Measurements from ENCODE around the gene HPS4. TPM values are rescaled to one million over a fixed set of nuclear protein-coding genes. Genes with fewer than 3 reads are reported as not detected.
"Not testable (repeated sequence)": the region's sequence is repeated elsewhere in the genome, so short reads cannot be mapped to it uniquely, and the experiment has no call there.

HPS4 gene
- total RNA-seq, 1 donor from 2014 or later, result 8.3 TPM

DNA sequence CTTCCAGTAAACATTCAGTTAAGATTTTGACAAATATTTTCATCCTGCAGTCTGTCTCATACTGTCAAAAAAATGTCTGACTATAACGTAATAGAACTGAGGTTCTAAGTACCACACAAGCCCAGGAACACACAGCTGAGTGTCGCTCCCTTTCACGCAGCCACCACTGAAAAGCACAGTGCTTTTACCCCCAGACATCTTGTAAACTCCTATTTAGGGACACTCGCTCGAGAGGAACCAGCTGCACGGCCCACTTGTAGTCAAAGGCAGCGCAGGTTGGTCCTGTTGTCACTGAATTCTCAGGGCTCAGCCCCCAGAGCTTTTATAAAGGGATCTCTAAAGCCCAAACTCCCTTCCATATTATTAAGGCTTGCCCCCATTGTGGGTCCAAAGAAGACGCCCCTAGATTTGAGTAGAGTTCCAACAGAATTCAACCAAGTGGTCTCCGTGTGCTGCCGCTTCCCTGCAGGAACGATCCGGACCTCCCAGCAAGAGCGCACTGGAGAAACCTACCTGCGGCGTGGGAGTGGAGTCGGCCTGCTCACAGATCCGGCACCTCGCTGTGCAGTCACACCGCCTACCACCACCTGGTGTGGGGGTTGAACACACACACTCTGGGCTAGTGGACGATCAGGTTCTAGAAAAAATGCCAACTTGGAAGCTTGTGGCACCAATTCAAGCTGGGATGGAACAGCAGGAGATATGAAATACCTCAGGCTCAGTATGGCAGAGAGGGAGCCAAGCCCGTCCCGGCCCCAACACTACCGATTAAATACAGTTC lies 31.2 kb downstream of the HPS4 start:
- ATAC-seq (ENCODE audit: poor library complexity), result no peak
- intact Hi-C loops (cut with DNase I), result no loop called here

DNA sequence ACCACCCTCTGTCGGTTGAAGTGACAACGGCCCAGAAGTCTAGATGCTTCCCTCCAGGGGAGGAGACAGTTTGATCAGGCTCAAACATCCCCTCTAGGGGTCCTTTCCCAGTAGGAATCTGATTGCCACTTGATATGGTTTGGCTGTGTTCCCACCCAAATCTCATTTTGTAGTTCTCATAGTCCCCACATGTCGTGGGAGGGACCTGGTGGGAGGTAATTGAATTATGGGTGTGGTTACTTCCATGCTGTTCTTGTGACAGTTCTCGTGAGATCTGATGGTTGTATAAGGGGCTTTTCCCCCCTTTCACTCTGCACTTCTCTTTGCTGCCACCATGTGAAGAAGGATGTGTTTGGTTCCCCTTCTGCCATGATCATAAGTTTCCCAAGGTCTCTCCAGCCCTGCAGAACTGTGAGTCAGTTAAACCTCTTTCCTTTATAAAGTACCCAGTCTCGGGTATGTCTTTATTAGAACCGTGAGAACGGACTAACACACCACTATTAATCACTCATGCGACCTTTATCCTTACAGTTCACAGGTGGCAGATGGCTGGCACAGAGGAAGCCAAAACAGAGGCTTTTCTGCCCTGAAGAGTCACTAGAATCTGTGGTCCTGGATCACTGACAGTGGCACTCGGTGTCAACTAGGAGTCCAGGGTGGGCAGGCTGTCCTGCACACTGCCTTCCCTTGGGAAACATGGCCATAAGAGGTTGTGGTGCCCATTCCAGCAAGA lies 33.0 kb downstream of the HPS4 start:
- DNase-seq (no peak), ATAC-seq (ENCODE audit: poor library complexity) (no peak)
- intact Hi-C loops (cut with DNase I), result no loop called here

More for the DNA sequence above, 31.2 kb downstream of the HPS4 start:
- DNase-seq, result no peak

- intact Hi-C loops (cut with DNase I), result no loop called here
- DNase-seq (no peak), ATAC-seq (ENCODE audit: poor library complexity) (peak; percentile 35)
Measured at GRCh38 chr22:26448941-26449340, 34.6 kb downstream of the HPS4 start.

DNA sequence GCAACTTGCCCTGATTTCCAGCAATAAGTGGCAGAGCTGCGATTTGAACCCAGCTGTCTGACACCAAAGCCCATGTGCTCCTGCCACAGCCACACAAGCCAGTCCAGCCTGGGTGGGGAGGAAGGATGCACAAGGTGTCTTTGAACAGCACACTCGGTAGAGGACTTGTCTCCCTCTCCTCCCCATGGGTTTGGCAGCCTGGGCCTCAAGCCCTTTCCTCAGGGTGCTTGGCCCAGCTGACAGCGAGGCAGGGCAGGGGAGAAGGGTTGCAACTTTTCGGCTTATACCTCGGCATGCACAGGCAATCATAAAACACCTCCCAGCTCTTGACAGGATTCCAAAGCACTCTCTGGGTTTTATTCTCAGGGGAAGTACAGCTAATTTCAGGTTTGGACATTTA lies 35.2 kb downstream of the HPS4 start:
- DNase-seq, result no peak
- peak; percentile 57 for ATAC-seq (ENCODE audit: poor library complexity)
- intact Hi-C loops (cut with DNase I), result no loop called here

DNA sequence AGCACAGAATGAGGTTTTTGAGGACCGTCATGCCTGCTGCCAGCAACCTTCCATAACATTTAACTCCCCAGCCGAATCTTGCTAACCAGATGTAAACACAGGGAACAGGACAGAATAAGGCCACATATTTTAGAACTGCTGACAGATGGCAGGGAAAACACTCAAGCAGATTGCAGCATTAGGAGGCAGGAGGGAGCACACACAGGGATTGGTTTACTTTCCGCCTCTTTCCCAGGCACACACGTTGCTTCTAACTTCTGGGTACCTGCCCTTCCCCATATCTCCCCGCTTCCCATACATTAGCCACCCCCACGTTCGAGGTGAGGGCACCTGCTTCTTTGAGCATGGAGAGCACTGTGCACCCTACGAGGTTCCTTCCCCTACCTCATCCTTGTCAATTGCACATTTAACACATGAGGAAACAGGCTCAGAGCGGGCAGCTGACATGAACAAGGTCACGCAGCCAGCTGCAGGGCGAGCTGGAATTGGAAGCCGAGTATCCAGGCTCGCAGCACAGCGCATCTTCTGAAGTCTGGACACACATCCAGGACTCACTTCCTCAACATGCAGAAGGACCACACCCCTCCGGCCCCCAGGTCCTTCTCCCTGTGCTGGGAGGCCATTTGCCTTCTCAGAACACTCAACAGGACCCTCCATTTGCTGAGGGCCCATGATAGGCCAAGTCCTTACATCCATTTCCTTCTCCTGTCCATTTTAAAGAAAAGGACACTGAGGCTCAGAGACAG lies 35.8 kb downstream of the HPS4 start:
- DNase-seq, result no peak
- intact Hi-C loops (cut with DNase I), result no loop called here
- ATAC-seq (ENCODE audit: poor library complexity), result no peak

- ATAC-seq (ENCODE audit: poor library complexity) (no peak), DNase-seq (no peak)
- intact Hi-C loops (cut with DNase I), result no loop called here
Measured at GRCh38 chr22:26446808-26447515, 36.6 kb downstream of the HPS4 start.

GRCh38 chr22:26445577-26446275 lies 37.9 kb downstream of the HPS4 start:
- ATAC-seq (ENCODE audit: poor library complexity), result no peak
- intact Hi-C loops (cut with DNase I), result no loop called here
- DNase-seq, result no peak

- intact Hi-C loops (cut with DNase I), result no loop called here
- ATAC-seq (ENCODE audit: poor library complexity) (no peak), DNase-seq (no peak)
Measured at GRCh38 chr22:26444777-26445176, 38.8 kb downstream of the HPS4 start.

- DNase-seq, result no peak
Measured at GRCh38 chr22:26443901-26444690, 39.5 kb downstream of the HPS4 start.

GRCh38 chr22:26442086-26442756 lies 41.4 kb downstream of the HPS4 start:
- ATAC-seq (ENCODE audit: poor library complexity), result no peak
- DNase-seq, result no peak
- intact Hi-C loops (cut with DNase I), result no loop called here

More at GRCh38 chr22:26443901-26444690, 39.5 kb downstream of the HPS4 start:
- ATAC-seq (ENCODE audit: poor library complexity), result no peak
- intact Hi-C loops (cut with DNase I), result no loop called here

DNA sequence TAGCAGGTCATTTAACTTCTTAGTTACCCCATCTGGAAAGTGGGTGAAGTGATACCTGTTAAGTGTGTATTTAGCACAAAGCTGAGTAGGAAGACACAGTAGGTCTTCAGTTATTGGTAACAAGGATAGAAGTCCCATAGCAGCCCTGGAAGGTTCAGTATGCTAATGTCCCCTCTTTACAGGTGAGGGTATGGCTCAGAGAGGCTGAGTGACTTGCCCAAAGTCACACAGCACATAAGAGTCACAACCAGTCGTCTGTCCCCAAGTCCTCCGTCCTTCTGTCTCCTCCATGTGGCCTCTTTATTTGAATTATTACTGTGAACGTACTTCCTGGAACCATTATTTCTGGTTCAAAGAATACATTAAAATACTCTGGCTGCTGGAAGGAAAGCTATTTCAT lies 44.0 kb downstream of the HPS4 start:
- ATAC-seq (ENCODE audit: poor library complexity) (no peak), DNase-seq (no peak)
- intact Hi-C loops (cut with DNase I), result no loop called here

GRCh38 chr22:26438776-26439175 lies 44.8 kb downstream of the HPS4 start:
- DNase-seq; ATAC-seq (ENCODE audit: poor library complexity); intact Hi-C loops (cut with DNase I): not testable (repeated sequence)

DNA sequence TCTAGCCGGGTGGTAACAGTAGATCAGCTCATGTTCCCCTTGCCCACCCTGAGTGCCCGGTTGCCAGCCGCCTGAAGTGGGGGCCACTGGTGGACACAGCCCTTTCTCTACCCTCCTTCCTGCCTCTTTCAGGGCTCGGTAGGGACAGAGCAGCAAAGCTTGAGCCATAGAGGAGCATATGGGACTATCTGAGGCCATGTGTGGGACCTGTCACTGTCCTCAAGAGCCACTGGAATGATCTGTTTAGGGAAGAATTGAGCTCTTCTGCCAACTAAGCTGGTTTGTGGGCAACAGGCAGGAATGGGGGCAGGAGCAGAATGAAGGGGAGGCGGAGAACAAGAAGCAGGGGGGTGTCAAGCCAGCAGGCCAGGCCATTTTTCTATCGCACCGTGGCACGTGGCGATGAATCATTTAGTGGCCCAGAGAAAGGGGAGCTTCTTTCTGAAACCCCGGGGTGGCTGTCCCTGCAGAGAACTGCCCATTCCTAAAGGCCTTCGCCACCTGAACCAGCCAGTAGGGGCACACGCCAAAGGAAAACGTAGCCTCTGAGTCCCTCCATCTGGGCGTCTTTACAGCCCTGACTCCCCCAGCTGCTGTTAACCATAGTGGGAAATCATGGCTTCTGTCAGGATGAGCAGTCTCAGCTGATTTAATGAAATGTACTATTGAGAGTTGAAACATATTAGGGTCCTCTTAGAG lies 45.7 kb downstream of the HPS4 start:
- DNase-seq, result no peak
- ATAC-seq (ENCODE audit: poor library complexity), result no peak
- intact Hi-C loops (cut with DNase I), result no loop called here

DNA sequence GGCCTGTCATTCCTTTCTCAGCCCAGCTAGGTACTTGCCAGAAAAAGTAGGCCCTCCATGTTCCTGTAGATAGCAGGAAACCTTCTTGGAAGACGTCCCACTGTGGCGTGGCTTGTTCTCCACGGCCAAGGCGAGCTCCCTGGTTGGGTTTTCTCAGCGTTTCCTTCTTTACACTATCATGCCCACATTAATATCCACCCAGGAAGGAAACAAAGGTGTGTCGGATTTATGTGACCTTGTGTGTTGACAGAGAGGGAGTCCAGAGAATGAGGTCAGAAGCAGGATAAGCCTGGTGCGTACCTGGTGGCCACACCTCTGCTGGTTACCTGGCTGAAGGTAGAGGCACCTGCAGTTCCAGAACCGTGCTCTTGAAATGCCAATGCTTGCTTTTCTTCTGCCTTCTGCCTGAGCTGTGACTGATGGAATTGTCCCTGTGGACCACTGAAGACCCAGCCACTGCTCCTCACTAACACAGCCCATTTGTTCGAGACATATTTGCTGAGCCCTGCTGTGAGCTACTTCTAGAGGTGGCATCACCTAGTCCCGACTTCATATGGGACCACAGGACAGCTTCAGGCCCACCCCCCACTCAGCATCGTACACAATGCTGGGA lies 46.6 kb downstream of the HPS4 start:
- DNase-seq (no peak), ATAC-seq (ENCODE audit: poor library complexity) (peak; percentile 22)
- intact Hi-C loops (cut with DNase I), result no loop called here

- intact Hi-C loops (cut with DNase I), result no loop called here
Measured at GRCh38 chr22:26435327-26436093, 48.1 kb downstream of the HPS4 start.

More at GRCh38 chr22:26435327-26436093, 48.1 kb downstream of the HPS4 start:
- ATAC-seq (ENCODE audit: poor library complexity) (no peak), DNase-seq (no peak)

All from Right ventricle myocardium superior (tissue), 1 donor.